ENCODE measurements around the gene LYRM4.
A peak's percentile ranks its signal among the peaks of the same experiment; 100 is the strongest.

Gene LYRM4

GRCh38 chr6:5279891-5280338 lies 19.2 kb upstream of the LYRM4 start:
- peak; percentile 58 to 62 for DNase-seq

DNA sequence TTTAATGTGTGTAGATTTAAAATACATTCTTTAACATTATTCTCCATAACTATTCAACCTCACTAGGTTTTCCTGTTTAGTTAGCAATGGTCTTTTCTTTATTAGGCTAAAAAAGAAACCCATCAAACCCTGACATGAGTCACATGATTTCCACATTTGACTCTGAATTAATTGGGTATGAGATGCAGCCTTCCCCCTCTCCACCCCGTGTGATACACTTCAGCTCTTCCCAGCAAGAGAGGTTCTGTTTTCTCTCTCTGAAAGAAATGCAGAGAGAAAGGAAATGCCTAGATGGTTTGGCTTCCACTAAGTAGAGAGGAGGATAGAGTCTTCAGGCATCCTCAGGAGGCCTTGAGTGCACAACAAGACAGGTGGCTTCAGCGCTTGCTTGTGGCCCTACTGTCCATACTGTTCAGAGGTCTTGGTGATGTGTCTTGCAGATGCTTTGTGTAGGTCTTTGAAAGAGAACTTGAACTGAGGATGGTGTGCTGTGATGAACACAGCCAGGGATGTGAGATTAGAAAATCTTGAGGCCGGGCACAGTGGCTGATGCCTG lies 17.9 kb upstream of the LYRM4 start:
- no peak for DNase-seq

DNA sequence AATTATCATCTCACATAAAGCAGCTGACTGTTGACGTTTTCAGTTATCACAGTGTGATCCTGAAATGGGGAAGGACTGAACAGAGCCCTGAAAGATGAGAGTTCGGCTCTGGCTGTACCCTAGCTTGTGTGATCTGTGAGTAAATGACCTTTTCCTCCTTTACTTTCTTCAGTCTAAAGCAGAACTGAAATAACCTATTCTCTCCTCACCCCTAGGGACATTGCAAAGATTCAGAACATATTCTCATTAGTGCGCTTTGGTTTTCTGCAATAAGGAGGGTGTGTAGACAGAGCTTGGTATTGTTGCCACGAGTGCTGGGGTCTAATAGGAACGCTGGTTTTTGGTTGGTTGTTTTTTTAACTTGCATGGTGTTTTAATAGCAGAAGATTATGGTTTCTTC lies 17.3 kb upstream of the LYRM4 start:
- no peak for DNase-seq

GRCh38 chr6:5277589-5277988 lies 16.8 kb upstream of the LYRM4 start:
- DNase-seq, result no peak

DNA sequence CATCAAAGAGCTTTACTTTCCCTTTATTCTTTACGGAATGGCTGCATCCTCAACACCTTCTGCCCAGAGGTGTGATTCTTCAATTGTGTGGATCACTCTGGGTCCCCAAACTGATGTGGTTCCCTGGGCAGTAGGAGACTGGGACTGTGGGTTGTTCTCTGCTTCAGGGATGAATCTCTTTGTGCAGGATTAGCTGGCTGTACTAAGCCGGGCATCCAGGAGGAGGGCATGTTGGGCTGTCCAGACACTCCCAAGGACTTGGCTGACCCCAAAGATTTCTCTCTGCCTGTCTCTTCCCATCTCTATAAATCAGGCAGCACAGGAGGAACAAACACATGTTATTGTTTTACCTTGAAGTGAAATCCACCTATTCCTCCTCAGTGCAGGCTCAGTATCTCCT lies 15.8 kb upstream of the LYRM4 start:
- no peak for DNase-seq

DNA sequence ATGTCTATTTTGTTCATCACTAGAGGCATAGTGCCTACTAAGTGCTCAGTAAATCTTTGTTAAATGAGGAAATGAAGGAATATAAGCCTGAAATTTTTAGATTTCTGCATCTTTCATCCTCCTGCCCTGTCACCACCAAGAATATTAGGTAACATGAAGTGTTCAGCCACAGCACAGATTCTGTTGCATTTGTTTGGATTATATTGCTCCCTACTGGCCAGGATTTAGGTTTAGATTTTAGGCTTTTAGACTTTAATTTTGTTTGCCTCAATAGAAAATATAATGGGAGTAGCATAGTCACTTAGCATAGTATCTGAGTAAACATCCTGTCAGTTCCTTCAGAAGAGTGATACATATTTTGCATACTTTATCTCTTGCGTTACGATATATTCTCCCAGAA lies 14.7 kb upstream of the LYRM4 start:
- no peak for DNase-seq

DNA sequence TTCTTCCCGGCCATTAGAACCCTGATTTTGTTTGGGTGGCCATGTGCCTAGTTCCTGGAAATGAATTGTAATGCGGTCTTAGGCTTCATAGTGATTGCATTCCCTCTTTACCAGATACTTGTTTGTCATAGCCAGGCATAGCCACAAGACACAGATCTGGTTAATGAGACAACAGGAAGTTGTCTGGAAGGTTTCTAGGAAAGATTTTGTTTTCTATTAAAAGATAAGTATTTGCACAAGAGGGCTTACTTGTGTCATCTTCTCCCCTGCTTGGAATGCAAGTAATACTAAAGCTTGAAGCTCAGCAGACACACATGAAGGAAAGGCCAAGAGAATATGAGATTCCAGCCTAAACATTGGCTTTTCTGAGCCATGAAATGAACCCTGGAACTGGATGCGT lies 13.5 kb upstream of the LYRM4 start:
- no peak for DNase-seq

- DNase-seq, result no peak
Measured at GRCh38 chr6:5271926-5272325, 11.2 kb upstream of the LYRM4 start.

DNA sequence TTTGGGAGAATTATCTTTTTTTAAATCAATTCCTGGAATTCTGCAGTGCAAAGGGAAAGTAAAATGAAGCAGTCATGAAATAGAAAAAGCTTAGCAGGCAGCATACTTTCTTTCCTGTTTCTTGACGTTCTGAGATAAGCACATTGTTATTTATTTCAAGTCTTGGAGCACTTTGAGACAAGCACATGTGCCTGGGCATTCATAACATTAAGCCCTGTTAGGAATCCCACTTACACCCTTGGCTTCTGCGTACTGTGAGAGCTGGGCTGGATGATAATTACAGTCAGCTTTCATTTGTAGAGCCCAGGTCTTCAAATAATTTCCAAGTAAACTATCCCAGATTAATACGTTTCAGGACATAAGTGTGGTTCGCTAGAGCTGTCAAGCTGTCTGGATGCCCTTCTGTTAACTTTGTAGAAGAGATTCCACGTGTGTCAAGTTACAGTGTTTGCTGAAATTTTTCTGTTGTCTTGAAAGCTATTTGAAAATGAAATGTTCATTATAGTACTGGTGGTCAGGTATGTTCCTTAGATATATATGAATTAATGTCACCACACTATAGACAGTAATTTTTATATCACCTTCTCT lies 9.4 kb upstream of the LYRM4 start:
- DNase-seq, result no peak

GRCh38 chr6:5266423-5266822 lies 5.7 kb upstream of the LYRM4 start:
- DNase-seq, result no peak

DNA sequence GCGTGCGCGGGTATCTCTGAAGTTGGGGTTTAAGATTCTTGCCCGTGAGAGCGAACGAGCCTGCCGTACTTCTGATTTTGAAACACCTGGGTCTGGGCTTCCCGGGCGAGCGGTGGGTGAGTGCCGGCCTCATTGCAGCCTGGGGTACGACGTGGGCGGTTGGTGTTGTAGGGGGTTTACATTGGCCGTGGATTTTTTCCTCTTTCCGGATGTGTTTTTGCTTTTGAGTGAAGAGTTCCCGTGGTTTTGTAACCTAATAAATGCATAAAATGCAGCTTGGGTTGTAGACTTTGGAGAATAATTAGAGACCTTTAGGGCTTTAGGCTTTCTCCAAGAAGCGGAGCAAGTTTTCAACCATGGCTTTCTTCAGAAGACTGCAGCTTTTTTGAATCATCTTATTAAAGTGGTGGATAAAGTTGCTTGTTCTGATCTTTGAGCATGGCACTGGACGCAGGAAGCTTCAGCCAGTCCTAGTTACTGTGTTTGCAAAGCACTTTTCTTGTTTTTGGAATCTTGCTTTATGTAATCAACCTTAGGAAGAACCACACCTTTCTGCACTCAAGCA lies 877 bp upstream of the LYRM4 start:
- no peak for DNase-seq

- peak; percentile 81 to 84 for DNase-seq
Measured at GRCh38 chr6:5260111-5260620, 584 bp downstream of the LYRM4 start.

- DNase-seq, result no peak
Measured at GRCh38 chr6:5259428-5259827, 1.3 kb downstream of the LYRM4 start.

- DNase-seq, result no peak
Measured at GRCh38 chr6:5257400-5257799, 3.4 kb downstream of the LYRM4 start.

DNA sequence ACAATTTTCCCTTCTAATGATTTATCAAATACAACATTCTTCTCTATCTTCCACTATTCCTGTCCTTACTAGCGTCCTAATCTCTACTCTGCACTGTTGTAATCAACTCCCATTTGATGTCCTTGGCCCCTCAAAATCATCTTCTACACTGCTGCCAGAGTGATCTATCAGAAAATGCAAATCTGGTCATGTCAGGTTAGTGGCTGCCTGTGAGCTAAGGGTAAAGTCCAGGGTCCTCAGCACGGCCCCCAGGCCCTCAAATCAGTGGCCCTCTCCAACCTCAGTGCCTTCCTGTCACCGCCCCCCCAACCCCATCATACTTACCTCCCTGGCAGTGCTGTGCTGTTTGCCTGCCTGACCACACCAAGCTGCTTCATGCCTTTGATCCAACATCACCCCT lies 3.8 kb downstream of the LYRM4 start:
- DNase-seq, result no peak

- no peak for DNase-seq
Measured at GRCh38 chr6:5250911-5251310, 9.8 kb downstream of the LYRM4 start.

- DNase-seq, result no peak
Measured at GRCh38 chr6:5250451-5250850, 10.3 kb downstream of the LYRM4 start.

DNA sequence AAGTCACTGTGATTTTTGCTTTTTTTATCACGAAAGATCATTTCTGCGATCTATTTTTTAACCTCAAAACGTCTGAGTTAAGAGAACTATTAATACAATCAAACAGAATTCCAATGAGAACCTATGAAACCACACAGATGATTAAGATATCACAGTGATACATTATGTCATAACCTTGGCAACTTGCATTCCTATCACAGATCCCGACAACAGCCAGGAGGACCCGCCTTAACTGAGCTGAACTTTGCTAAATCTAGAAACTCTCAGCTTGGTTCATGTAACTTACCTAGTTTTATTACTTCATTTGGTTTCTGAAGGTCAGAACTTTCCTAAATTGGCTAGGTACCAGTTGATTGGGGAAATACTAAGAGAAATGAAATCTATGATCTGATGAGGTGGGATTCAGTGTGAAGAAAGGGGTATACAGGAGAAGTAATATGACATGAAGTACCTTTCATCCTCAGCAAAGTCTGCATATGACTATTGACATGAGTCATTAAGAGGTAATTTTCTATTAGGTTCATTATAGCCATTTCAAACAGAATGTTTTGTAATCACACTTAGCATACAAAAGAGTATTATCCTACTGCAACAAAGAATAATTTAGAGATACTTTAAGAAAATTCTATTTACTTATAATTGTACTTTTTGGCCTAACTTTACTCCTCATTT lies 11.2 kb downstream of the LYRM4 start:
- DNase-seq, result no peak

- no peak for DNase-seq
Measured at GRCh38 chr6:5248302-5249098, 12.2 kb downstream of the LYRM4 start.

DNA sequence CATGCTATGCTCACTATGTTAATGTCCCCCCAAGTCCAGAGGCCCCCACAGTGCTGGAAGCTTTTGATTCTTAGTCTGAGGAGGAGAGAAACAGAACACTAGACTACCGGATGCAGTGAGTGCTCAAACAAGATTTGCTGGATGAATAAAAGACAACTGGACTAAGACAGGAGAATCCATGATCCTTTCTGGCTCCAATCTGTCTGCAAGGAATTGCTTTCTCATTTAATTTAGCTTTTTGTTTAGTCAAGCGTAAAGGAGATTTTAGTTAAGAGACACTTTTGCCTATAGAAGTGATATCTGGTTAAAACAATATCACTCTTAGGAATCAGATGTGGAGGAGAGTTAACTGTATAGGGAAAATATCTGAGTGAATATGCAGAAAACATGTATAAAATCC lies 13.5 kb downstream of the LYRM4 start:
- no peak for DNase-seq

DNA sequence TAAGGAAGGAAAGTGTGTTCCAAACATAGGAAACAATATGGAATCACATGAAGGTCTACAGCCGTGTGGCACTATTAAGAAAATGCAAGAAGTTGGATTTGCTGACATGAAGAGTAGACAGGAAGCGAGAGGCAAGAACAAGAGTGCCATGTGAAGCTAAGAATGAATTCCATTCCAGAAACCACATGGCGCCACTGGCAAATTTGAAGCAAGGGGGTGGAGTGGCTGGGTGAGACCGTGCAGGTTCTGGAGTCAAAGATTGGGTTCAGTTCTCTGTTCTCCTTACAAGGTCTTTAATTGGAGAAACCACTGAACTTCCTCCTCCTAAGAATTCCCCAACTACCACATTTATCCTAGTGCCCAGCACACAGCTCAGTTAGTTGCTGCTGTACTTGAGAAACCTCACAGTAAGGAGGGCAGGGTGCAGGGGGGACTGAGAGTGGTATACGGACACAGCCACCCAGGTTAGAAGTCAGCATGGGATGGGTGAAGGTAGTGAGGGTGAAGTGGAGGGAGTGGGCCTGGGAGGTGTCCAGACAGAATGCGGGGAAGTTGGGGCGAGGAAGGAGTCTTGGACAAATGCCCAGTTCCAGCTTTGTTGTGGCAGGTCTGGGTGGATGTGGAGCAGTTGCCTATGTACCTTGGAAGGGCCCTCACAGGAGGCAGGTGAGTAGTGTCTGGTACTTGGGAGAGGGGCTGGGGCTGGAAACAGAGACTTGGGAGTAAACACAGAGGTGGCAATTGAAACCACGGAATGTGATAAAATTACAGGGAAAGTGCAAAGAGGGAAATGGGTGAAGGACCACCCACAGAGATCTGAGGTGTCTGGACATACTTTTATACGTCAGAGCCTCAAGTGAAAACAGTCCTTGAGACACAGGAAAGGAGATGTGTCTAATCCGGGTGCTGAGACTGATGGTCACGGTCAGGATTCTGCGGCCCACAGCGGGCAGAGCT lies 14.3 kb downstream of the LYRM4 start:
- DNase-seq, result no peak

- no peak for DNase-seq
Measured at GRCh38 chr6:5243069-5243468, 17.7 kb downstream of the LYRM4 start.

Measured in activated T-cell treated with anti-CD3 and anti-CD28 coated beads, Interleukin-2, amount 50 U/mL, for 48 hours (primary cell).